Measurements from ENCODE around the gene PAX3. TPM values are rescaled to one million over a fixed set of nuclear protein-coding genes. Genes with fewer than 3 reads are reported as not detected.

The PAX3 gene
- total RNA-seq, 1 experiment from 2014 or later: not detected

GRCh38 chr2:222305516-222306392, 7.0 kb upstream of the PAX3 start:
- Histone ChIP-seq H3K4me1 (ENCODE audit: insufficient read depth, low read length) (no peaks in the 10 kb centered on the region), H3K27me3 (ENCODE audit: low read length) (peaks cover 100% of the 10 kb centered on the region), H3K4me2 (ENCODE audit: low read length) (no peak overlapping the region), H4K20me1 (ENCODE audit: low read length) (no peaks in the 10 kb centered on the region), H3K36me3 (ENCODE audit: low read depth, low read length) (no peaks in the 10 kb centered on the region), H3F3A (ENCODE audit: low read length, unreplicated experiment) (no peaks in the 10 kb centered on the region), H3K79me2 (ENCODE audit: low read length) (no peaks in the 10 kb centered on the region), H3K4me3 (ENCODE audit: low read length) (no peak overlapping the region), H3K9ac (ENCODE audit: low read length) (no peak overlapping the region), H2AFZ (ENCODE audit: low read length) (no peak overlapping the region), H3K9me2 (replicated peaks; ENCODE audit: low read length) (no peaks in the 10 kb centered on the region), H3K9me3 (ENCODE audit: low read length) (no peaks in the 10 kb centered on the region), H3K27ac (ENCODE audit: low read length) (no peak overlapping the region)
- BruUV-seq (replicated peaks): no TSS peak
- DNase-seq: no peak
- ATAC-seq: no peak
- POLR2A ChIA-PET (ENCODE audit: unreplicated experiment): no interaction called here
- CTCF ChIA-PET: no interaction called here
- TF ChIP-seq CTCF (conservative IDR thresholded peaks at IDR 0.05; ENCODE audit: low read depth, low read length) (no peak), EZH2phosphoT487 (IDR thresholded peaks at IDR 0.05; ENCODE audit: borderline replicate concordance, low read length) (no peak), EZH2 (IDR thresholded peaks at IDR 0.05; ENCODE audit: low read length, unreplicated experiment) (no peak)
- intact Hi-C loops (cut with micrococcal nuclease): no loop called here

GRCh38 chr2:222304737-222305515, 6.1 kb upstream of the PAX3 start:
- H3K9me3 ChIP-seq (ENCODE audit: low read length): no peaks in the 10 kb centered on the region
- no peak overlapping the region for H3K9ac ChIP-seq (ENCODE audit: low read length)
- ATAC-seq: no peak
- CTCF ChIA-PET: no interaction called here
- H3K36me3 ChIP-seq (ENCODE audit: low read depth, low read length): no peaks in the 10 kb centered on the region
- H3K9me2 ChIP-seq (replicated peaks; ENCODE audit: low read length): no peaks in the 10 kb centered on the region
- H3F3A ChIP-seq (ENCODE audit: low read length, unreplicated experiment): no peaks in the 10 kb centered on the region
- peaks cover 100% of the 10 kb centered on the region for H3K27me3 ChIP-seq (ENCODE audit: low read length)
- no peak for DNase-seq
- TF ChIP-seq EZH2 (IDR thresholded peaks at IDR 0.05; ENCODE audit: low read length, unreplicated experiment) (peak; percentile 37), EZH2phosphoT487 (IDR thresholded peaks at IDR 0.05; ENCODE audit: borderline replicate concordance, low read length) (no peak)
- H3K4me3 ChIP-seq (ENCODE audit: low read length): no peak overlapping the region
- intact Hi-C loops (cut with micrococcal nuclease): no loop called here
- H3K27ac ChIP-seq (ENCODE audit: low read length): no peak overlapping the region
- H3K4me1 ChIP-seq (ENCODE audit: insufficient read depth, low read length): no peaks in the 10 kb centered on the region
- BruUV-seq (replicated peaks): no TSS peak
- H2AFZ ChIP-seq (ENCODE audit: low read length): no peak overlapping the region
- no peaks in the 10 kb centered on the region for H3K79me2 ChIP-seq (ENCODE audit: low read length)
- POLR2A ChIA-PET (ENCODE audit: unreplicated experiment): no interaction called here
- no peaks in the 10 kb centered on the region for H4K20me1 ChIP-seq (ENCODE audit: low read length)
- no peak overlapping the region for H3K4me2 ChIP-seq (ENCODE audit: low read length)

- Histone ChIP-seq H3K27ac (ENCODE audit: low read length) (no peak overlapping the region), H3K4me1 (ENCODE audit: insufficient read depth, low read length) (no peaks in the 10 kb centered on the region), H2AFZ (ENCODE audit: low read length) (no peak overlapping the region), H3K79me2 (ENCODE audit: low read length) (no peaks in the 10 kb centered on the region), H3F3A (ENCODE audit: low read length, unreplicated experiment) (no peaks in the 10 kb centered on the region), H3K36me3 (ENCODE audit: low read depth, low read length) (no peaks in the 10 kb centered on the region), H3K27me3 (ENCODE audit: low read length) (peaks cover 99% of the 10 kb centered on the region), H3K9me2 (replicated peaks; ENCODE audit: low read length) (no peaks in the 10 kb centered on the region), H3K4me3 (ENCODE audit: low read length) (no peak overlapping the region), H3K9me3 (ENCODE audit: low read length) (no peaks in the 10 kb centered on the region), H4K20me1 (ENCODE audit: low read length) (no peaks in the 10 kb centered on the region), H3K9ac (ENCODE audit: low read length) (no peak overlapping the region), H3K4me2 (ENCODE audit: low read length) (no peak overlapping the region)
- no peak for ATAC-seq
- ChIA-PET CTCF (no interaction called here), POLR2A (ENCODE audit: unreplicated experiment) (no interaction called here)
- BruUV-seq (replicated peaks): no TSS peak
- TF ChIP-seq EZH2 (IDR thresholded peaks at IDR 0.05; ENCODE audit: low read length, unreplicated experiment) (no peak), EZH2phosphoT487 (IDR thresholded peaks at IDR 0.05; ENCODE audit: borderline replicate concordance, low read length) (no peak), CTCF (conservative IDR thresholded peaks at IDR 0.05; ENCODE audit: low read depth, low read length) (no peak)
- no peak for DNase-seq
- intact Hi-C loops (cut with micrococcal nuclease): no loop called here
These were observed 5.3 kb upstream of the PAX3 start for GRCh38 chr2:222303828-222304736.
